GM18526 (cell line): ENCODE measurements around the gene TTC7B.

Source experiments
- POLR2A ChIP-seq: IDR thresholded peaks from 3 replicates; pipeline ENCODE4 v1.6.1; 2011; ENCODE audit not compliant: insufficient read length; ENCODE audit errors: extremely low read depth

The TTC7B gene

DNA sequence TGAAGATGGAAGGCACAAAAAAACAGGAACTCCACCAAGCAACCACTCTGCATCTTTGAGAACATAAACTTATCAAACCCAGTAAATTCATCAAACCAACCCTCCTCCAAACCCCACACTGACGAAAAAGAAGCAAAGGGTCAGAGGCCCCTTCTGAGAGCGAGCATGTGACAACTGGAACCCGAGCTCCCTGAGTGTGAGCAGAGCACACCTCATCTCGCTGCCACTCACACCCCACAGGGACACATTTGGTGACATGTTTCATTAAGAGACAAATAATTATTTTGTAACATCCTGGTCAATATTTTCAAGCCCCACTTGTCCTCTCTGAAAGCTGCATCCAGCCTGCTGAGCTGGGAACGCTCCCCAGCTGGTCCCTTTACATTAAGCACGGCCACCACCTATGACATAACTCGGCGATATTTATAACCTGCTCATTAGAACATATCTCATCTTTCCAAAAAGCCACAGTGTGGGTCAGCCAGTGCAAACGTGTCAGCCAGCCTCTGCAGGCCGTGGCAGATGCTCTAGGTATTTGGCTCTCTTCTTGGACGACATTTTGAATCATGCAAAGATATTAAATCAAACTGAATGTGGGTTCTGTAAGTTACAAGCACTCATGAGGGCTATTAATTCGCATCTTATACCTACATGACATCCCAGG, 120.1 kb downstream of the TTC7B start:
- TF ChIP-seq POLR2A = no peak

- TF ChIP-seq POLR2A = no peak
Observed at GRCh38 chr14:90693413-90693812, 122.8 kb downstream of the TTC7B start.

- TF ChIP-seq POLR2A = no peak
Observed at GRCh38 chr14:90692826-90693225, 123.4 kb downstream of the TTC7B start.

GRCh38 chr14:90692061-90692460, 124.2 kb downstream of the TTC7B start:
- TF ChIP-seq POLR2A = no peak

GRCh38 chr14:90691627-90692026, 124.6 kb downstream of the TTC7B start:
- no peak for TF ChIP-seq POLR2A

- no peak for TF ChIP-seq POLR2A
Observed at GRCh38 chr14:90687680-90688079, 128.6 kb downstream of the TTC7B start.

- TF ChIP-seq POLR2A = no peak
Observed at GRCh38 chr14:90682615-90683014, 133.6 kb downstream of the TTC7B start.

- no peak for TF ChIP-seq POLR2A
Observed at GRCh38 chr14:90681929-90682328, 134.3 kb downstream of the TTC7B start.

DNA sequence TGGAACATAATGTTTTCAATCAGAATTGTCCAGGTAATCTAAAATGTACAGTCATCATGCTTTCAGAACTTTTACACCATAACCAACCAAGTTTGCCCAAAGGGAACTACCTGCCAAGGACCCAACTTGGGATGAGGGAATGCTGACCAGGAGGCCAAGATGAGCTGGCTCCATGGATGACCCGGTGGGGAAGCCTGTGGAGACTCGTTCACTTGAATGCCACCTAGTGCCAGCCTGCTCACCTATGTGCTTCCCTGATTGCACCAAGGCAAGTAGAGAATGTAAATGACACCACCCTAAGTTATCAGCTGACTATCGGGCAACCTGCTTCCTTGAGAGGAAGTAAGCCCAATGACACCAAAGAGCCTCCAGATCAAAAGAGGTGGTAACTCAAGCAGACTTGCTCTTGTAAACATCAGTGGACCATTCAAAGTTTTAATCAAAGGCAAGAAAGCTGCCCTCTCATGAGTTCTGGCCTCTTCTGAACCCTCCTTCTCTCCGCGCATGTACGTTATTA, 137.3 kb downstream of the TTC7B start:
- no peak for TF ChIP-seq POLR2A

GRCh38 chr14:90678420-90678819, 137.8 kb downstream of the TTC7B start:
- TF ChIP-seq POLR2A = no peak

GRCh38 chr14:90677484-90678050, 138.7 kb downstream of the TTC7B start:
- TF ChIP-seq POLR2A = no peak

DNA sequence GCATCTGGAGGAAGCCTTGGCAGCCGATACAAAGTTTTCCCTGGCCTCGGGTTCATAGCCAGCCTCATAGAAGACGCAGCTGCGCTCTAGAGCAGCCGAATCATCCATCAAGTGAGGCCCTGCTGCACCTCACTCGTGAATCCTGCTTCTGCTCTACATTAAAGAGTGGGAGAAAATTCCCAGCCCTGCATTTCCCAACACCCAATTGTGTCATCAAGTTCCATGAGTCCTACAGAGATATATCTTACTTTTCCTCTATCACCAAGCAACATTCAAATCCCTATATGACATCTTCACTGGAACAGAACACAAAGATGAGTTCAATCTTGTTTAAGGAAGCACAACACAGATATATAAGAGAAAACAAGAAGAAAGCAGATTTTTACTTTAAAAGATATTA, 139.3 kb downstream of the TTC7B start:
- TF ChIP-seq POLR2A = no peak

GRCh38 chr14:90676356-90676755, 139.9 kb downstream of the TTC7B start:
- no peak for TF ChIP-seq POLR2A

- TF ChIP-seq POLR2A = no peak
Observed at GRCh38 chr14:90675399-90675798, 140.8 kb downstream of the TTC7B start.

DNA sequence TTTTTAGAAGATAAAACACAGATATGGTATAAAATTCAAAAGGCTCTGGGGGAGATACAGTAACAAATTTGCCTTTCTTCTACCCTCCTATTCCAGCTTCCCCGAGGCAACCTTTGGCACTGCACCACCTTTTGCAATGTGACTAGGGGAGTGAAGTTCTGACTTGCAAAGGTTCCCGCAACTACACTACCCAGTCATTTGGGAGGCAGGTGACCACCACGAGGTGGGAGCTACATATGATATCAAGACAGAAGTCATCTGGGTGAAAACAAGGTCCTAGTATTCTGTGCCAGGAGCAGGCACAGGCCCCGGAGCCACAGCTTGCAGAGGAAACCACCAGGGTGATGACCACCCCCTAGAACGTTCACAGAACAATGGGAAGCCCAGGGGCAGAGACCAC, 141.5 kb downstream of the TTC7B start:
- TF ChIP-seq POLR2A = no peak

DNA sequence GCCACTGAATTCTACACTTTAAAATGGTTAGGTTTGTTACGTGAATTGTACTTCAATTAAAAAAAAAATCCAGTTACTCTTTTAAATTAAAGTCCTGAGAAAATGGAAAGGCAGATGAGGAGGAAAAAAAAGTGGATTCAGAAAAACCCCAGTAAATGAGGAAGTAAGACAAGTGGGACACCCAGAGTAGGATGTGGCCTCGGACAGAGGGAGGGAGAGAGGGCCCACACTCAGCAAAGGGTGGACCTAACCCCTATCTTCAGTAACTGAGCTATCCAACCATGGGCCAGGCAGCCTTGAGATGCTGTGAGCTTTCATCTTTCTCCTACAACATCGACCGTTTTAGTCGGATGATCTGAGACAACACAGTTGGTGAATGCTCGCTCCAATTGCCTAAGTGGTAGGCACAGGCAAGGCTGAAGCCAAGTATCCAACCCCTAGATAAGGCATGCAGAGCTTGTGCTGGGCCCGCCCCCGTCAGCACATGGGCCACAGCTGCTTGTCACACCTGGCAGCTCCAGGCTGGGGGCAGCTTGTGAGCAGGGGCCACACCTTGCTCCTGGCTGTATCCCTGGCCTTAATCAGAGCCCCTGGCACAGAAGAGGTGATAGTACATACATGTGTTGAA, 142.1 kb downstream of the TTC7B start:
- no peak for TF ChIP-seq POLR2A

DNA sequence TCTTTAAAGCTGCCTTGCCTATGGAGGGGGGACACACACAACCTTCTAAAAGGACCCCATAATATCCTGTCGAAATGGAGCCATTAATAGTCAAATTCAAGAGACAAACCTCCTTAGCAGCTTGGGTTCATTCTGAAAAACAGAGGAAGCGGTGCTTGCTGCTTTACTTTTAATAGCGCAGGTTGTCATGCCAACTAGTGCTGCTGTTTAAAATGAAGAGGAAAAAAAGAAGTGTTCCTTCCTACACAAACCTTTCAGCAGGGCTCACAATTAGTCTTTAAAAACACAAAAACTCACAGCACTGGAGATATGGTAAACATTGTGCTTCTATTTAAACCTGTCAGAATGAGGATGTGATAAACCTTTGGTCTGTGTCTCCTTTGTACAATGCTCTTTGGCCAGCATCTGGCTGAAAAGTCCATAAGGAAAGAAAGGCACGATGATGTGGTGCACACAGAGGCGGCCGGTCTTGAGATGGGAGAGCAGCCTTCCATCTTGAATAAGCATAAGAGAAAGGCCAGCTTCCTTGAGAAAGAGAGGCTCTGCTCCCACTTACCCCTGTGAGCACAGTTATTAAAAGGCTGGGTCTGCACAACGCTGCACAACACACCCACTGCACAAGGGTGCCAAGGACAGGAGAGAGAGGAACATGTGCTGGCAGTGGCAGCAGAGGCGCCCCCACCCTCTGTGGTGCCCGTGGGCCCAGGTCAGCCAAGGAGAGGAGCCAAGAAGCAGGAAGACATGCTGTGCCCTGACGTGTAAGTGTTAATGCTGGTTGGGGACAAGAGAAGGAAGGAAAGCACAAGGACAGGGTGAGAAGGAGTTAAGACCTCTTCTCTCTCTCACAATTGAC, 144.6 kb downstream of the TTC7B start:
- no peak for TF ChIP-seq POLR2A
